Measurements from ENCODE around the gene DES. TPM values are rescaled to one million over a fixed set of nuclear protein-coding genes. Genes with fewer than 3 reads are reported as not detected.

DES gene
- total and polyA plus RNA-seq, 9 of the 15 experiments (the other 6 are each of a cell fraction or from before 2014, with no cell fraction given), result 2.5 to 58.9 (median 21.9) TPM

DNA sequence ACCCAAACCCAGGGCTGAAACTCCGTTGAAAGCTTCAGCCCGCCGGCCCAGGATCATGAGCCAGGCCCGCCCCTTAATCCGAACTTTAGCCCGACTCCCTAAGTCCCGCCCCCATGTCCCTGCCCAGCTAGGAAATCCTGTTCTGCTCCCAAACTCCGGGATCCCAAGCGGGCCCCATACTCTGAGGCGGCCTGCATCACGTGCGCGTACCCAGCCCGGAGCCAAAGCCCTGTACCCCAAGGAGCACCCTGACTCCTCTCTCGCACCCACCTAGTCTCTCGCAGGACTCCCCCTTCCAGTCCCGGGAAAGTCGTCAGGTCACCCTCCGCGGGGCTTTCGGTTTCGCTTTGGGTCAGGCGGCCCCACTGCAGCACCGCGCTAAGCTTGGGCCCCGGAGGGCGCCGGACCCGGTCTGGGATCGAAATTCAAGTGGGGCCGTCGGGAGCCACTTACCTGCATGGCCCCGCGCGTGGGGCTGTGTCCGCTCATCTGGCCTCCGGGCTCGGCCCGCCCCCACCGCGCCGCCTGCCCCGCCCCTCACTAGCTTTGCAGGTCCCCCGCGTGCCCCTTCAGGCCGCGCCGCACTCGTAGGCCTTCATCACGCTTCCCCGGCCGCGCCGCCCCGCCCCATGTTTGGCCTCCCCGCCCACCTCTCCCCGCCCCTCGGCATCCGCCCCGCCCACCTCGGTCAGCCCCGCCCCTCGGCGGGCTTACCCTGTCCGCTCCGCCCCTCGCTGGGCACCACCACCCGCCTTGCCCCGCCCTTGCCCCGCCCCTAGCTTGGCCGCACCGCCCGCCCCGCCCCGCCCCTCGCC, 30.7 kb upstream of the DES start, which contains the start of gene DNPEP (continued):
- TF ChIP-seq PTRF (tag; IDR thresholded peaks at IDR 0.05), result no peak
- TF ChIP-seq, protein P1, sequence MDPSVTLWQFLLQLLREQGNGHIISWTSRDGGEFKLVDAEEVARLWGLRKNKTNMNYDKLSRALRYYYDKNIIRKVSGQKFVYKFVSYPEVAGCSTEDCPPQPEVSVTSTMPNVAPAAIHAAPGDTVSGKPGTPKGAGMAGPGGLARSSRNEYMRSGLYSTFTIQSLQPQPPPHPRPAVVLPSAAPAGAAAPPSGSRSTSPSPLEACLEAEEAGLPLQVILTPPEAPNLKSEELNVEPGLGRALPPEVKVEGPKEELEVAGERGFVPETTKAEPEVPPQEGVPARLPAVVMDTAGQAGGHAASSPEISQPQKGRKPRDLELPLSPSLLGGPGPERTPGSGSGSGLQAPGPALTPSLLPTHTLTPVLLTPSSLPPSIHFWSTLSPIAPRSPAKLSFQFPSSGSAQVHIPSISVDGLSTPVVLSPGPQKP (CRISPR knock-in tag; IDR thresholded peaks at IDR 0.05), result no peak
- TF ChIP-seq, protein P2, sequence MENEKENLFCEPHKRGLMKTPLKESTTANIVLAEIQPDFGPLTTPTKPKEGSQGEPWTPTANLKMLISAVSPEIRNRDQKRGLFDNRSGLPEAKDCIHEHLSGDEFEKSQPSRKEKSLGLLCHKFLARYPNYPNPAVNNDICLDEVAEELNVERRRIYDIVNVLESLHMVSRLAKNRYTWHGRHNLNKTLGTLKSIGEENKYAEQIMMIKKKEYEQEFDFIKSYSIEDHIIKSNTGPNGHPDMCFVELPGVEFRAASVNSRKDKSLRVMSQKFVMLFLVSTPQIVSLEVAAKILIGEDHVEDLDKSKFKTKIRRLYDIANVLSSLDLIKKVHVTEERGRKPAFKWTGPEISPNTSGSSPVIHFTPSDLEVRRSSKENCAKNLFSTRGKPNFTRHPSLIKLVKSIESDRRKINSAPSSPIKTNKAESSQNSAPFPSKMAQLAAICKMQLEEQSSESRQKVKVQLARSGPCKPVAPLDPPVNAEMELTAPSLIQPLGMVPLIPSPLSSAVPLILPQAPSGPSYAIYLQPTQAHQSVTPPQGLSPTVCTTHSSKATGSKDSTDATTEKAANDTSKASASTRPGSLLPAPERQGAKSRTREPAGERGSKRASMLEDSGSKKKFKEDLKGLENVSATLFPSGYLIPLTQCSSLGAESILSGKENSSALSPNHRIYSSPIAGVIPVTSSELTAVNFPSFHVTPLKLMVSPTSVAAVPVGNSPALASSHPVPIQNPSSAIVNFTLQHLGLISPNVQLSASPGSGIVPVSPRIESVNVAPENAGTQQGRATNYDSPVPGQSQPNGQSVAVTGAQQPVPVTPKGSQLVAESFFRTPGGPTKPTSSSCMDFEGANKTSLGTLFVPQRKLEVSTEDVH (IDR thresholded peaks at IDR 0.05; ENCODE audit: low read depth, partially characterized antibody), result no peak
- no peak for TF ChIP-seq ZNF280B (CRISPR knock-in tag; IDR thresholded peaks at IDR 0.05)
- no peak for TF ChIP-seq AFF4 (CRISPR knock-in tag; IDR thresholded peaks at IDR 0.05)
- TF ChIP-seq GABPA (tag; conservative IDR thresholded peaks at IDR 0.05; ENCODE audit: low read depth), result peak; percentile 12; the same call in 1 of the 2 replicates
- TF ChIP-seq LEF1 (IDR thresholded peaks at IDR 0.05), result no peak
- TF ChIP-seq SLC30A9 (CRISPR knock-in tag; IDR thresholded peaks at IDR 0.05), result no peak
- TF ChIP-seq, protein P3, sequence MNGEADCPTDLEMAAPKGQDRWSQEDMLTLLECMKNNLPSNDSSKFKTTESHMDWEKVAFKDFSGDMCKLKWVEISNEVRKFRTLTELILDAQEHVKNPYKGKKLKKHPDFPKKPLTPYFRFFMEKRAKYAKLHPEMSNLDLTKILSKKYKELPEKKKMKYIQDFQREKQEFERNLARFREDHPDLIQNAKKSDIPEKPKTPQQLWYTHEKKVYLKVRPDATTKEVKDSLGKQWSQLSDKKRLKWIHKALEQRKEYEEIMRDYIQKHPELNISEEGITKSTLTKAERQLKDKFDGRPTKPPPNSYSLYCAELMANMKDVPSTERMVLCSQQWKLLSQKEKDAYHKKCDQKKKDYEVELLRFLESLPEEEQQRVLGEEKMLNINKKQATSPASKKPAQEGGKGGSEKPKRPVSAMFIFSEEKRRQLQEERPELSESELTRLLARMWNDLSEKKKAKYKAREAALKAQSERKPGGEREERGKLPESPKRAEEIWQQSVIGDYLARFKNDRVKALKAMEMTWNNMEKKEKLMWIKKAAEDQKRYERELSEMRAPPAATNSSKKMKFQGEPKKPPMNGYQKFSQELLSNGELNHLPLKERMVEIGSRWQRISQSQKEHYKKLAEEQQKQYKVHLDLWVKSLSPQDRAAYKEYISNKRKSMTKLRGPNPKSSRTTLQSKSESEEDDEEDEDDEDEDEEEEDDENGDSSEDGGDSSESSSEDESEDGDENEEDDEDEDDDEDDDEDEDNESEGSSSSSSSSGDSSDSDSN (IDR thresholded peaks at IDR 0.05; ENCODE audit: borderline replicate concordance in 1 of 2, low read depth in 2 of 2, low read length in 2 of 2), result no peak
- TF ChIP-seq, protein P4, sequence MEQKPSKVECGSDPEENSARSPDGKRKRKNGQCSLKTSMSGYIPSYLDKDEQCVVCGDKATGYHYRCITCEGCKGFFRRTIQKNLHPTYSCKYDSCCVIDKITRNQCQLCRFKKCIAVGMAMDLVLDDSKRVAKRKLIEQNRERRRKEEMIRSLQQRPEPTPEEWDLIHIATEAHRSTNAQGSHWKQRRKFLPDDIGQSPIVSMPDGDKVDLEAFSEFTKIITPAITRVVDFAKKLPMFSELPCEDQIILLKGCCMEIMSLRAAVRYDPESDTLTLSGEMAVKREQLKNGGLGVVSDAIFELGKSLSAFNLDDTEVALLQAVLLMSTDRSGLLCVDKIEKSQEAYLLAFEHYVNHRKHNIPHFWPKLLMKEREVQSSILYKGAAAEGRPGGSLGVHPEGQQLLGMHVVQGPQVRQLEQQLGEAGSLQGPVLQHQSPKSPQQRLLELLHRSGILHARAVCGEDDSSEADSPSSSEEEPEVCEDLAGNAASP (IDR thresholded peaks at IDR 0.05), result no peak
- no peak for TF ChIP-seq FIP1L1 (IDR thresholded peaks at IDR 0.05; ENCODE audit: low read depth, low read length, poor library complexity, severe bottlenecking)
- TF ChIP-seq CBX5 (IDR thresholded peaks at IDR 0.05; ENCODE audit: borderline replicate concordance, low read depth), result no peak

Measured in K562 (cell line).